GM06990 (cell line): ENCODE results near the gene ZNF598.
"Not testable (repeated sequence)": the region's sequence is repeated elsewhere in the genome, so short reads cannot be mapped to it uniquely, and the experiment has no call there.

Source experiments
- DNase-seq: peaks from one replicate; pipeline ENCODE4 v3.0.0-alpha.2; 2011; ENCODE audit not compliant: insufficient read length; ENCODE audit errors: extremely low read depth
- H3K27me3 ChIP-seq: replicated peaks from 2 replicates; pipeline ENCODE4 v1.6.0; 2011; ENCODE audit warnings: low read length; ENCODE audit not compliant: control insufficient read depth, insufficient read depth
- H3K36me3 ChIP-seq: 2 replicates; pipeline ENCODE4 v1.5.1; 2011; ENCODE audit warnings: low read length; ENCODE audit not compliant: control insufficient read depth, insufficient read depth
- H3K4me3 ChIP-seq: replicated peaks from 2 replicates; pipeline ENCODE4 v1.5.1; 2011; ENCODE audit warnings: low read depth, mild to moderate bottlenecking, control low read depth, low read length
- TF ChIP-seq, protein P1 (sequence below): IDR thresholded peaks from 2 replicates; pipeline ENCODE4 v1.5.1; 2011; ENCODE audit warnings: low read length, control low read depth, mild to moderate bottlenecking, inconsistent platforms; ENCODE audit not compliant: insufficient read depth, poor library complexity, severe bottlenecking

The ZNF598 gene

DNA sequence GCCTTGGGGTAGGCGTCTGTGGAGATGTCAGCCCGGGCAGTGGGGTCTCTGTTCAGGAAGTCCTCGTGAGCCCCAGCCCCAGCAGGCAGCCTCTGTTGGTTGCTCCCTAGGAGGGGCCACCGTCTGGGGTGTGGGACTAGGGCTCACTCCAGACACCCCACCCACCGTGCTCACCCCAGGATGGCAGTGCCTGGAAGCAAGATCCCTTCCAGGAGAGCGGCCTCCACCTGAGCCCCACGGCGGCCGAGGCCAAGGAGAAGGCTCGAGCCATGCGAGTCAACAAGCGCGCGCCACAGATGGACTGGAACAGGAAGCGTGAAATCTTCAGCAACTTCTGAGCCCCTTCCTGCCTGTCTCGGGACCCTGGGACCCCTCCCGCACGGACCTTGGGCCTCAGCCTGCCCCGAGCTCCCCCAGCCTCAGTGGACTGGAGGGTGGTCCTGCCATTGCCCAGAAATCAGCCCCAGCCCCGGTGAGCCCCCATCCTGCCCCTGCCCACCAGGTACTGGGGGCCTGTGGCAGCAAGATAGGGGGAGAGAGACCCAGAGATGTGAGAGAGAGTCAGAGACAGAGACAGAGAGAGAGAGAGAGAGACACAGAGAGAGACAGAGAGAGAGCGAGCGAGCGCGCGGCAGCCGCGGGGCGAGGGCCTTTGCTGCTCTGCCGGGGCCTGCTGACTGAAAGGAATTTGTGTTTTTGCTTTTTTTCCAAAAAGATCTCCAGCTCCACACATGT is 28.2 kb upstream of the ZNF598 start:
- TF ChIP-seq, protein P1, sequence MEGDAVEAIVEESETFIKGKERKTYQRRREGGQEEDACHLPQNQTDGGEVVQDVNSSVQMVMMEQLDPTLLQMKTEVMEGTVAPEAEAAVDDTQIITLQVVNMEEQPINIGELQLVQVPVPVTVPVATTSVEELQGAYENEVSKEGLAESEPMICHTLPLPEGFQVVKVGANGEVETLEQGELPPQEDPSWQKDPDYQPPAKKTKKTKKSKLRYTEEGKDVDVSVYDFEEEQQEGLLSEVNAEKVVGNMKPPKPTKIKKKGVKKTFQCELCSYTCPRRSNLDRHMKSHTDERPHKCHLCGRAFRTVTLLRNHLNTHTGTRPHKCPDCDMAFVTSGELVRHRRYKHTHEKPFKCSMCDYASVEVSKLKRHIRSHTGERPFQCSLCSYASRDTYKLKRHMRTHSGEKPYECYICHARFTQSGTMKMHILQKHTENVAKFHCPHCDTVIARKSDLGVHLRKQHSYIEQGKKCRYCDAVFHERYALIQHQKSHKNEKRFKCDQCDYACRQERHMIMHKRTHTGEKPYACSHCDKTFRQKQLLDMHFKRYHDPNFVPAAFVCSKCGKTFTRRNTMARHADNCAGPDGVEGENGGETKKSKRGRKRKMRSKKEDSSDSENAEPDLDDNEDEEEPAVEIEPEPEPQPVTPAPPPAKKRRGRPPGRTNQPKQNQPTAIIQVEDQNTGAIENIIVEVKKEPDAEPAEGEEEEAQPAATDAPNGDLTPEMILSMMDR: no peak
- no peak for DNase-seq
- no peaks in the 10 kb centered on the region for H3K27me3 ChIP-seq
- H3K36me3 ChIP-seq: no peaks in the 10 kb centered on the region
- no peak overlapping the region for H3K4me3 ChIP-seq

DNA sequence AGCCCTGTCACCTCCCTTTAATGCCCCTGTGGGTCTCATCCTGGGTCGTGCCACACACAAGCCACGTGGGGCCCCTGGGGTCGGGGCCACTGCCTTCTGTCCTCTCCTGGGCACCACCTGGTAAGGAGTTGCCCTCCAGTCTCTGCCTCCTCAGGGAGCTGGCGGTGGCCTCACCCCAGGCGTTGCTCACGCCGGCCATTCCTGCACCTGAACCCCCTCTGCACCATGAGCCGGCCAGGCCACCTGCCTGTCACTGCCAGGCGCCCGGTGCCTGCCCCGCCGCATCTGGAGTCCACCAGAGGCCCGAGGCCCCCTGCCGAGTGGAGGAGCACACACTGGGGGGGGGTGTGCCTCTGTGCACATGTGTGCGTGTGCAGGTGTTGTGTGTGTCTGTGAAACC is 27.5 kb upstream of the ZNF598 start:
- DNase-seq: no peak
- Histone ChIP-seq H3K36me3 (no peaks in the 10 kb centered on the region), H3K4me3 (no peak overlapping the region), H3K27me3 (no peaks in the 10 kb centered on the region)
- TF ChIP-seq, protein P1: no peak

DNA sequence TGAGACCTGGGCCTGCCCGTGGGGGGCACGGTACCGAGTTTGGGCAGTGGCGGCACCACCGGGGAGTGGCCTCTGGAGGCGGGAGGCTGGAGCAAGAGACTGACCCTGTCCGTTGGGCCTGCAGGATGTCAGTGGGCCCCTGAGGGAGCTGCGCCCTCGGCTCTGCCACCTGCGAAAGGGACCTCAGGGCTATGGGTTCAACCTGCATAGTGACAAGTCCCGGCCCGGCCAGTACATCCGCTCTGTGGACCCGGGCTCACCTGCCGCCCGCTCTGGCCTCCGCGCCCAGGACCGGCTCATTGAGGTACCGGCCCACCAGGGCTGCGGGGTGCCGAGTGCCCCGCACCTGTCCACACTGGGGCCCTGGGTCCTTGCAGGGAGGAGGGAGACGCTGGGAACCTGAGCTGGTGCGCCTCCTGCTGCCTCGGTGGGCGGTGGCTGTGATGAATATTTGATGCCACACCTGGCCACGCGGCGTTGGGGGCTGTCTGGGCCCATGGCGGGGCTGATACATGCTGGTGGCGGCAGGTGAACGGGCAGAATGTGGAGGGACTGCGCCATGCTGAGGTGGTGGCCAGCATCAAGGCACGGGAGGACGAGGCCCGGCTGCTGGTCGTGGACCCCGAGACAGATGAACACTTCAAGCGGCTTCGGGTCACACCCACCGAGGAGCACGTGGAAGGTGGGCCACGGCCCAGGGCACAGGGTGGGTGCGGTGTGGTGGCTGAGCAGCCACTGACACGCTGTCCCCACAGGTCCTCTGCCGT is 26.8 kb upstream of the ZNF598 start:
- no peaks in the 10 kb centered on the region for H3K27me3 ChIP-seq
- TF ChIP-seq, protein P1: no peak
- H3K36me3 ChIP-seq: no peaks in the 10 kb centered on the region
- no peak for DNase-seq
- no peak overlapping the region for H3K4me3 ChIP-seq

DNA sequence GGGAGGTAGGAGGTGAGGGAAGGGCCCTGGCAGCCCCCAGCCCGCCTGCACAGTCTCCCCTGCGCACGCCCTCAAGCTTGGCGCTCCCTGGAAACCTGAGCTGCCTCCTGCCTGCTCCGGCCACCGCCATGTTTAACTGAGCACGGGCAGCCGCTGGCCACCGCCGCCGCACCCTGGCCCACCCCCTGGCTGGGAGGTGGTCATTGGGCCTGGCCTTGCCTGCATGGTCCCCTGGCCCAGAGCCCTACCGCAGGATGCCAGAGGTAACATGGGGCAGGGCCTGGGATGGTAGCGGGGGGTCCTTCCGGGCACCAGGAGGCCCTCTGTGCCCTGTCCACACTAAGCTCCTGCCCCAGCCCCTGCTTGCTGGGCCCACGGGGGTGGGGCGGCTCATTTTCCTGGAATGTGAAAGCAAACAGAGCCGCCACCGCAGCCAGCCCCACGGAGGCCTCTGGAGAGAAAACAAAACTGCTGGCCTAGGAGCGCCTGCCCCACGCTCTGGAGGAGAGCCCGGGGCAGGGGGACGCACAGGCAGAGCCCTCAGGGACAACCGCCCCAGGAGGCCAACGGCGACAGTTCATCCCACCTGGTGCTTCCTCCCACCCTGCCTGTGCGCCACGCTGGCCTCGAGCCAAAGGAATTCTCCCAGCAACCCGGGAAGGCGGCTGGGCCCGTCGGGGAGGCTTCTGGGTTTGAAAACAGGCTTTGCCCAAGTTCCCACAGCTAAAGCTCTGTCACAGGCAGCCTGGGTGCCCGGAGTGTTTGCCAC is 26.0 kb upstream of the ZNF598 start:
- no peak for DNase-seq
- H3K27me3 ChIP-seq: no peaks in the 10 kb centered on the region
- no peaks in the 10 kb centered on the region for H3K36me3 ChIP-seq
- H3K4me3 ChIP-seq: no peak overlapping the region
- TF ChIP-seq, protein P1: no peak

DNA sequence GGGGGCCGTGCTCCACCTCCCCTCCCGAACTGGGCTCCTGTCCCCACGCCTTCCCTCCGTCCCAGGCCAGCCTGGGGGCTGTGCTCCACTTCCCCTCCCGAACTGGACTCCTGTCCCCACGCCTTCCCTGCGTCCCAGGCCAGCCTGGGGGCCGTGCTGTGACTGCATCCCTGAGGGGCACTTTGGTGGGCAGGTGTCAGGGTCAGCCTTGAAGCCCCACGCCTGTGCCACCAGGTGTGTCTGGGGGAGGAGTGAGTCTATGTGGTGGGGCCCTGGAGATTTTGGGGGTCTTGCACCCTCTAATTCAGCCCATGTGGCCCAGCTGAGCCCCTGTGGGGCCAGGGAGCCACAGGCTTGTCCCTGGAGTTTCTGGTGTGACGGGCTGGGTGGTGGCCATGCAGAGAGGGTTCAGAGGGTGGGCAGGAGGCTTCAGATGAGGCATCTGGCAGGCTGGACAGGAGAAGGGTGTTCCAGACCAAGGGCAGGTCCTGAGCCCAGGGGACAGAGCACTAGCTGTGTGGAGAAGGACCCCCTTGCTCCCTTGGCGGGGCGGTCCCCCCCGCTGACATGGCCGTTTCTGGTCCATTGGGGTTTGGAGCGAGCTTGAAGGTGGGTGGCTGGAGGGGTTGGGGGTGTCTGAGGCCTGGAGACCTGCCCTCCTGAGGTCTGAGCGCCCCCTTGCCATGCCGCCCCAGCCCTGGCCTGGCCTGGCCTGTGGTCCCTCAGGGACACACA is 25.2 kb upstream of the ZNF598 start:
- DNase-seq: no peak
- no peak overlapping the region for H3K4me3 ChIP-seq
- H3K27me3 ChIP-seq: no peaks in the 10 kb centered on the region
- no peaks in the 10 kb centered on the region for H3K36me3 ChIP-seq
- TF ChIP-seq, protein P1: no peak

DNA sequence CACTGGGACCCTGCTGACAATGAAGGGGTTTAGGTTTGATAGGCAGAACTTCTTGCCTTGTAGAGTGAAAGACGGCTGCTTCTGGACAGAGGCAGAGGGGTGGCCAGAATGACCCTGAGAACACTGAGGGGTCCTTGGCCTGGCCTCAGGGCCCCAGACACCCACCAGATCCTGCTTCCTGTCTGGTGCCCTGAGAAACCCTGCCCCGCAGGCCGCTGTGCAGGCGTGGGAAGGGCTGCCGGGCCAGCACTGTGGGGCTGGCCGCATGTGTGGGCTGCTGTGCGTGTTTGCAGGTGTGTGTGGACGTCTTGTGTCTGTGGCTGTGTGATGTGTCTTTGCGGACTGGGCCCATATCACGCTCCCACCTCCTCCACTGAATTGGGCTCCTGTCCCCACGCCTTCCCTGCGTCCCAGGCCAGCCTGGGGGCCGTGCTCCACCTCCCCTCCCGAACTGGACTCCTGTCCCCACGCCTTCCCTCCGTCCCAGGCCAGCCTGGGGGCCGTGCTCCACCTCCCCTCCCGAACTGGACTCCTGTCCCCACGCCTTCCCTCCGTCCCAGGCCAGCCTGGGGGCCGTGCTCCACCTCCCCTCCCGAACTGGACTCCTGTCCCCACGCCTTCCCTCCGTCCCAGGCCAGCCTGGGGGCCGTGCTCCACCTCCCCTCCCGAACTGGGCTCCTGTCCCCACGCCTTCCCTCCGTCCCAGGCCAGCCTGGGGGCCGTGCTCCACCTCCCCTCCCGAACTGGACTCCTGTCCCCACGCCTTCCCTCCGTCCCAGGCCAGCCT is 24.5 kb upstream of the ZNF598 start:
- not testable (repeated sequence) for H3K36me3 ChIP-seq, H3K4me3 ChIP-seq, H3K27me3 ChIP-seq, DNase-seq
